PC-3 (cell line): ENCODE measurements around the gene GOLGA6L7. TPM values are rescaled to one million over a fixed set of nuclear protein-coding genes. Genes with fewer than 3 reads are reported as not detected.

ENCODE experiments used
- ATAC-seq: fragments of 200-7000 bp; cut with Tn5 transposase; 2 replicates; pipeline ENCODE4 v1.9.1; 2020; ENCODE audit warnings: mild to moderate bottlenecking, moderate library complexity
- BruUV-seq: library from RNA; stranded (reverse); fragments of 400-500 nt; replicated peaks from 2 replicates; lab custom pipeline; 2021; lab: Mats Ljungman, UMichigan
- CTCF ChIA-PET: fragments of 300-600 bp; sonication (Branson Sonifier 250); formaldehyde crosslinking; loops from one replicate; lab custom pipeline; 2022; ENCODE audit warnings: antibody characterized with exemption; lab: Charles Lee
- POLR2A ChIA-PET: fragments of 300-600 bp; sonication (Branson Sonifier 250); formaldehyde crosslinking; loops from one replicate; lab custom pipeline; 2022; ENCODE audit warnings: antibody characterized with exemption; ENCODE audit not compliant: unreplicated experiment; lab: Charles Lee
- DNase-seq: peaks from one replicate; pipeline ENCODE4 v3.0.0-alpha.2; 2015
- H2AFZ ChIP-seq: fragments of 300-600 bp; sonication (generic); 2 replicates; pipeline ENCODE4 v1.6.0; 2016; ENCODE audit warnings: antibody characterized with exemption, low read length
- H3F3A ChIP-seq: fragments of 300-600 bp; sonication (generic); one replicate; pipeline ENCODE4 v1.6.0; 2017; ENCODE audit warnings: antibody characterized with exemption, low read length, control low read depth, mild to moderate bottlenecking; ENCODE audit not compliant: unreplicated experiment
- H3K27ac ChIP-seq: fragments of 300-600 bp; sonication (generic); 2 replicates; pipeline ENCODE4 v1.5.1; 2016; ENCODE audit warnings: mild to moderate bottlenecking, low read length
- H3K27me3 ChIP-seq: fragments of 300-600 bp; sonication (generic); 2 replicates; pipeline ENCODE4 v1.6.1; 2016; ENCODE audit warnings: low read length, mixed read lengths
- H3K36me3 ChIP-seq: fragments of 300-600 bp; sonication (generic); 2 replicates; pipeline ENCODE4 v1.6.1; 2016; ENCODE audit warnings: low read depth, mixed run types, low read length, mixed read lengths
- H3K4me1 ChIP-seq: fragments of 300-600 bp; sonication (generic); 2 replicates; pipeline ENCODE4 v1.5.1; 2016; ENCODE audit warnings: low read length; ENCODE audit not compliant: insufficient read depth
- H3K4me2 ChIP-seq: fragments of 300-600 bp; sonication (generic); 2 replicates; pipeline ENCODE4 v1.6.0; 2016; ENCODE audit warnings: low read length
- H3K4me3 ChIP-seq: fragments of 300-600 bp; sonication (generic); 2 replicates; pipeline ENCODE4 v1.5.1; 2016; ENCODE audit warnings: mild to moderate bottlenecking, low read length, mixed read lengths
- H3K79me2 ChIP-seq: fragments of 300-600 bp; sonication (generic); 2 replicates; pipeline ENCODE4 v1.6.1; 2017; ENCODE audit warnings: low read length, mixed read lengths
- H3K9ac ChIP-seq: fragments of 300-600 bp; sonication (generic); 2 replicates; pipeline ENCODE4 v1.6.0; 2016; ENCODE audit warnings: mild to moderate bottlenecking, low read length
- H3K9me2 ChIP-seq: fragments of 300-600 bp; sonication (generic); replicated peaks from 2 replicates; pipeline ENCODE4 v1.6.1; 2016; ENCODE audit warnings: mixed run types, low read length, mixed read lengths
- H3K9me3 ChIP-seq: fragments of 300-600 bp; sonication (generic); 2 replicates; pipeline ENCODE4 v1.6.1; 2016; ENCODE audit warnings: low read length, mixed read lengths
- H4K20me1 ChIP-seq: fragments of 300-600 bp; sonication (generic); 2 replicates; pipeline ENCODE4 v1.6.1; 2016; ENCODE audit warnings: low read length, mixed read lengths
- CTCF ChIP-seq: fragments of 300-600 bp; sonication (generic); conservative IDR thresholded peaks from 2 replicates; pipeline ENCODE4 v1.5.1; 2017; ENCODE audit warnings: antibody characterized with exemption, low read depth, mild to moderate bottlenecking, low read length
- EZH2 ChIP-seq: fragments of 300-600 bp; sonication (generic); IDR thresholded peaks from one replicate; pipeline ENCODE4 v1.6.1; 2017; ENCODE audit warnings: antibody characterized with exemption, mild to moderate bottlenecking, low read length; ENCODE audit not compliant: unreplicated experiment
- EZH2phosphoT487 ChIP-seq: fragments of 300-600 bp; sonication (generic); IDR thresholded peaks from 2 replicates; pipeline ENCODE4 v1.6.1; 2018; ENCODE audit warnings: mild to moderate bottlenecking, antibody characterized with exemption, low read length, borderline replicate concordance
- intact Hi-C: fragments of 100-400 bp; cut with micrococcal nuclease; formaldehyde crosslinking; loops from 2 replicates; pipeline ENCODE4 v1.9.0; 2023
- total RNA-seq: library from RNA; depleted of rRNA; stranded (reverse); fragments of >200 nt; gene quantifications from 2 replicates; pipeline ENCODE4 v1.2.3, GENCODE V29; 2014

GOLGA6L7 gene
- total RNA-seq, 1 experiment from 2014 or later, result not detected

GRCh38 chr15:28885128-28885629 lies 36.7 kb upstream of the GOLGA6L7 start:
- Histone ChIP-seq H3K36me3 (no peaks in the 10 kb centered on the region), H3K79me2 (peaks cover 37% of the 10 kb centered on the region), H4K20me1 (no peaks in the 10 kb centered on the region), H3F3A (no peaks in the 10 kb centered on the region), H3K9me2 (no peaks in the 10 kb centered on the region), H3K27ac (no peak overlapping the region), H3K9me3 (no peaks in the 10 kb centered on the region), H3K27me3 (no peaks in the 10 kb centered on the region), H2AFZ (peak overlapping the region; percentile 94), H3K4me1 (peaks cover 24% of the 10 kb centered on the region), H3K4me3 (peak overlapping the region; percentile 71), H3K4me2 (peak overlapping the region; percentile 84), H3K9ac (peak overlapping the region; percentile 69)
- TF ChIP-seq EZH2 (no peak), EZH2phosphoT487 (no peak), CTCF (no peak)
- ChIA-PET CTCF (interaction anchor here (0.6 kb wide), 1 partner anchor 14 kb away, joined by 6 read pairs; no protein-coding TSS in a partner anchor), POLR2A (no interaction called here)
- intact Hi-C loops, result no loop called here
- DNase-seq (no peak), ATAC-seq (no peak)
- TSS peak; percentile 18 for BruUV-seq

- ChIA-PET CTCF (interaction anchor here (0.6 kb wide), 1 partner anchor 15 kb away, joined by 6 read pairs; no protein-coding TSS in a partner anchor), POLR2A (no interaction called here)
- Histone ChIP-seq H3K9me2 (no peaks in the 10 kb centered on the region), H3F3A (no peaks in the 10 kb centered on the region), H3K4me1 (peaks cover 24% of the 10 kb centered on the region), H3K4me2 (no peak overlapping the region), H2AFZ (no peak overlapping the region), H3K36me3 (no peaks in the 10 kb centered on the region), H3K9ac (no peak overlapping the region), H3K4me3 (no peak overlapping the region), H3K79me2 (peaks cover 29% of the 10 kb centered on the region), H3K27me3 (no peaks in the 10 kb centered on the region), H3K27ac (no peak overlapping the region), H3K9me3 (no peaks in the 10 kb centered on the region), H4K20me1 (no peaks in the 10 kb centered on the region)
- DNase-seq (no peak), ATAC-seq (no peak)
- intact Hi-C loops, result loop anchor here (5.0 kb wide), 1 partner anchor 203 kb away; no protein-coding TSS in a partner anchor
- BruUV-seq, result no TSS peak
- TF ChIP-seq EZH2, result no peak
Measured at GRCh38 chr15:28884151-28884940, 35.9 kb upstream of the GOLGA6L7 start.

GRCh38 chr15:28881600-28881999 lies 33.2 kb upstream of the GOLGA6L7 start:
- CTCF ChIA-PET, result no interaction called here
- DNase-seq (no peak), ATAC-seq (no peak)
- Histone ChIP-seq H3K27ac (no peak overlapping the region), H3K4me3 (no peak overlapping the region), H3K9me3 (no peaks in the 10 kb centered on the region), H3K4me1 (peaks cover 6% of the 10 kb centered on the region), H3F3A (no peaks in the 10 kb centered on the region), H3K9me2 (no peaks in the 10 kb centered on the region), H3K36me3 (no peaks in the 10 kb centered on the region), H3K9ac (no peak overlapping the region), H3K27me3 (no peaks in the 10 kb centered on the region), H3K4me2 (no peak overlapping the region), H4K20me1 (no peaks in the 10 kb centered on the region), H2AFZ (no peak overlapping the region), H3K79me2 (peaks cover 2% of the 10 kb centered on the region)
- POLR2A ChIA-PET, result no interaction called here
- TF ChIP-seq CTCF (no peak; the same call in 1 of the 2 replicates), EZH2phosphoT487 (no peak), EZH2 (no peak)
- intact Hi-C loops, result loop anchor here (1.0 to 5.0 kb wide), 2 partner anchors 94 to 206 kb away; no protein-coding TSS in a partner anchor
- BruUV-seq, result no TSS peak
